H7 (cell line): ENCODE results near the gene PCCA. TPM values are rescaled to one million over a fixed set of nuclear protein-coding genes. Genes with fewer than 3 reads are reported as not detected.
A peak's percentile ranks its signal among the peaks of the same experiment; 100 is the strongest.

Experiments
- DNase-seq: peaks from one replicate; pipeline ENCODE4 v3.0.0; 2012
- H3K27me3 ChIP-seq: 2 replicates; pipeline ENCODE4 v1.6.0; 2011; ENCODE audit warnings: mild to moderate bottlenecking, low read length; ENCODE audit not compliant: control insufficient read depth, insufficient read depth
- H3K36me3 ChIP-seq: replicated peaks from 2 replicates; pipeline ENCODE4 v1.5.1; 2011; ENCODE audit warnings: low read length; ENCODE audit not compliant: control insufficient read depth, insufficient read depth
- H3K4me3 ChIP-seq: 2 replicates; pipeline ENCODE4 v1.5.1; 2011; ENCODE audit warnings: low read depth, mild to moderate bottlenecking, control low read depth, low read length, moderate library complexity; ENCODE audit not compliant: insufficient read depth
- total RNA-seq: library from RNA; depleted of rRNA; stranded (reverse); fragments of >200 nt; shearing (Covaris generic); gene quantifications from 2 replicates; pipeline ENCODE4 v1.2.3, GENCODE V29; 2014

Gene PCCA
- total RNA-seq, 1 experiment from 2014 or later: 23.9 TPM

DNA sequence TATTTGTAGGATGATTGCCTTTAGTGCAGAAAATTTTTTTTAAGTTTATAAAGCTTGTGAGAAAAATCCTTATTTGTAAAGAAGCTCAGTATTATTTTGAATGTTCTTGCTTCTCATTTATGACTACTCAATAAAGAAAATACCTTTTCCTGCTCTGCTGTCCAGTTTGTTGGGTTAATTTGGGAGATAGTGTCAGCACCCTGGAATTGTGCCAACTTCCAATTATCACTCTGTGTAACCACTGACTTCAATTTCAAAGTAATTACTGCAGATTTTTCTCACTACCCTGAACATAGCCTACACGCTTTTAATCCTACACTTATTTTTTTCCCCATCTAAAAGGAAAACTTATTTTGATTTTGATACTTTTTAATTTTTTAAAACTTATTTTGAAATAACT is 406.6 kb downstream of the PCCA start:
- Histone ChIP-seq H3K36me3 (no peaks in the 10 kb centered on the region), H3K27me3 (no peaks in the 10 kb centered on the region), H3K4me3 (no peak overlapping the region)
- no peak for DNase-seq

DNA sequence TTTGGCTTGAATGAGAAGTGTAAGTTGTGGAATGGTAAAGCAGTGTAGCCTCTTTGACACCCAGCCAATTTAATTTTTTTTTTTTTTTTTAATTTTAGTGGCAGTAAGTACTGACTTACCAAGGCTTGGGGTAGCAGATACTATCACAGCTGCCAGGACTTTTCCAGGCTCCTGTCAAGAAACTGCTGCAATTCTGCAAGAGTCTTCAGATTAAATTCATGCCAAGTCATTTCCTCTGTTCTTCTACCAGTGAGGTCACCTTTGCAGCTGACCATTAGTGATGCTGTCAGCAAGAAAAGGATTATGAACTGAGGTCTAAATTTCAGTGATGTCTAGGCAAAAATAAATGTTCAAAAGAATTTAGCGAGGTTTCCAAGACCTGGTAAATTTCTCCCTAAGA is 408.5 kb downstream of the PCCA start:
- no peak for DNase-seq
- Histone ChIP-seq H3K36me3 (no peaks in the 10 kb centered on the region), H3K4me3 (no peak overlapping the region), H3K27me3 (no peaks in the 10 kb centered on the region)

DNA sequence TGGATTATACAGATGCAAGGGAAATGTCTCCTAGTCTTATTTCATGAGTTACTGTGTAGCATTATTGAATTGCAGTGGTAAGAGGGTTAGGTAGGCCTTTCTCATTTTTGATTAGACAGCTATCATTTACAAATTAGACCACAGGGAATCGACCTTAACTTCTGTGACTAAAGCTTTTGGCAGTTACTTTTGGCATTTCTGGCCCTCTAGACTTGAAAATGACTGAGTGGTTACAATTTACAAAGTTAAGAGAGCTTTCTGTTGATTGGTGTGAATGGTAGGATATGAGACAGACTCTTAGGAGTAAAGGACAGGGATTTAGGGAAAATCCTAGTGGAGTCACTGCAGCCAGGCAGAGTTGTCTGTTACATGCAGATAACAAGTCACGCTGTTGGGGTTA is 413.6 kb downstream of the PCCA start:
- H3K27me3 ChIP-seq: no peaks in the 10 kb centered on the region
- H3K36me3 ChIP-seq: no peaks in the 10 kb centered on the region
- no peak overlapping the region for H3K4me3 ChIP-seq
- no peak for DNase-seq

DNA sequence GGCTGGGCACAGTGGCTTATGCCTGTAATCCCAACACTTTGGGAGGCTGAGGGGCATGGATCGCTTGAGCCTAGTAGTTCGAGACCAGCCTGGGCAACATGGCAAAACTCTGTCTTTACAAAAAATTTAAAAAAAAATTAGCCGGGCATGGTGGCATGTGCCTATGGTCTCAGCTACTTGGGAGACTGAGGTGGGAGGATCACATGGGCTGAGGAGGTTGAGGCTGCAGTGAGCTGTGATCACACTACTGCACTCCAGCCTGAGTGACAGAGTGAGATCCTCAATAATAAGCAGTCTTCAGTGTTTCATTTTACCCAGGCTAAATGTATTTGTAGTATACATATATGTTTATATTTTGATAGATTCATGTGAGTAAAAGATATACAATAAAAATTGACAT is 414.7 kb downstream of the PCCA start:
- no peaks in the 10 kb centered on the region for H3K36me3 ChIP-seq
- no peak overlapping the region for H3K4me3 ChIP-seq
- DNase-seq: no peak
- no peaks in the 10 kb centered on the region for H3K27me3 ChIP-seq

DNA sequence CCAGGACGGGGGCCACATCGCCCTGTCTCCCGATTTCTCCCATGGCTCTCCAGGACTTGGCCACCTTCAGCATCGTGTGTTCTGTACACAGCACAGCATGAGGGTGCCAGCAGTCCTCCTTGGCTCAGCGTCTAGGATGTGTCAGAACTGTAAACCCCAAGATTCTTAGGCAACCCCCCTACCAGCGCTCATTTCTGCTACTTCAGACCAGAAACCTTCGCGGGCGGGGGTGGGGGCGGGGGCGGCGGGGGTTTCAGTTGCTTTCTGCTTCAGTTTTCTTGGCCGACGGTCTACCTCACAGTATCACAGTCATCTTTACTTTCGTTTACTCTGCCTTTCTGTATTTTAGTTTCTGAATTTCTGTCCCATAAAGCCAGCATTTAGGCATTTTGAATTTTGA is 417.3 kb downstream of the PCCA start:
- no peak for DNase-seq
- Histone ChIP-seq H3K36me3 (no peaks in the 10 kb centered on the region), H3K27me3 (no peaks in the 10 kb centered on the region), H3K4me3 (no peak overlapping the region)

DNA sequence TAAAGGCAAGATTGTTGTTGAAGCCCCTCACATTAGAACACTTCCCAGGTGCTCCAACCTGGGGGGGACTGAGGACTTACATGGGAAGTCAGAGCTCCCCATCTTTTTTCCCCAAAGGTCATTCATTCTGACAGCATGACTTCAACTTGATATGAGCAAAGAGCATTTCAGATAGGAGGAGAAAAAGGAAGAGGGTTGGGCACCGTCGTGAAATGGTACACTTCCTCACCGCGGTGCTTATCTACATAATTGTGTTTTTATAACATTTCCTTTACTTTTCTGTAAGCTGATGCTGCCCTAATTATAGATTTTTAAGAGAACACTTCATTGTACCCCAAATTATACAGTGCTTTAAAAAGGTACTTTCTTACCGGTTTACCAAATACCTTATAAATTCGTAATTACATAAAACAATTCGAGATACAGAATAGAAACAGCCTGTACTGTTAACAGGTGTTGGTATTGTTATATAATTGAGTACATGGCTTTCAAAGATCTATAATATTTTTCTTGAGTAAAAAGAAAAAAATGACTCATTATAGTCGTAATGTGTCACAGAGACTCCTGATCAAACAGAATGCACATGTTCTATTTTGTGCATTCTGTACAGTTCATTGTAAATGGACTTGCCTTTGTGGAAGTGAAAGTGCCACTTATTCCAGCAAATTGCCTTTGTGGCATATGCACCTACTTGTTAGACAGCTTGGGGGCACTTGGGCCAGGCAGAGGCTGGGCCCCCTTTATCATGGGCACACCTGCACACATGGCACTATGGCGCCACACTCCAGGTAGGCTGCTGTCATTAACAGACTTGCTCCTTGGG is 417.9 kb downstream of the PCCA start:
- Histone ChIP-seq H3K4me3 (no peak overlapping the region), H3K36me3 (no peaks in the 10 kb centered on the region), H3K27me3 (no peaks in the 10 kb centered on the region)
- DNase-seq: no peak

DNA sequence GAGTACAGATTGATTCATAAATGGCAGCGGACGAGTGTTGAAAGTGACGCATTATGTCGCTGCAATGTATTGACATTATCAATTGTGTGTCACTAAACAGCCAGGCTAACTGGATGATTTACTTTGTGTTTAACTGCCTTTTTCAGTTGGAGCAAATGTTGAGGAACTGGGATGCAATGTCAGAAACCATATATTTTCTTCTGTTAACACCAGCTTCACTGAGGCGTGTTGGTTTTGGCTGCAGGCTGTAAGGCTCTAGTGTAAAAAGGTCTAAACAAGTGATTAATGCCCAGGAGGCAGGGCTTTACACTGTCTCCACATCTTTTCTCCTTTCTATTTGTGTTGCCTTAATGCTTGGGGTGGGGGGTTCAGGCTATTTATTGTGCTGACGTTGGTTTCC is 419.6 kb downstream of the PCCA start:
- H3K36me3 ChIP-seq: no peaks in the 10 kb centered on the region
- DNase-seq: no peak
- no peak overlapping the region for H3K4me3 ChIP-seq

DNA sequence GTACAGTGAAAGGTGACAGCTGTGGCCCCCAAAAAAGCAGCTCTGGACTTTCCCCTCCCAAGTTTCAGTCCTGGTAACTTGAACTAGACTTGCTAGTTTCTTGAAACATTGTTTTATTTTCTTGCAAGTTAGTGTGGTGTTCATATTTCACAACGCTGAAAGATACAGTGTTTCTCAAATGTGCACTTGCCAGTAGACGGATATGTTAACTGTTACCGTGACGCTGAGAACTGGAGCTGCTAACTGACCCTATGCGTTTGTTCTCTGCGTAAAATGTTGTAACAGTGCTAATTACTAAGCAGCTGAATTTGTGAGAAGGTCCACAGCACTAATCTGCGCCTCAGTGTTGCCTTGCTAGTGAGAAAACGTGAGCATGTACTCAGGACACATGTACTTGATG is 420.1 kb downstream of the PCCA start:
- Histone ChIP-seq H3K27me3 (no peaks in the 10 kb centered on the region), H3K4me3 (no peak overlapping the region), H3K36me3 (no peaks in the 10 kb centered on the region)
- no peak for DNase-seq

More for the DNA sequence above, 419.6 kb downstream of the PCCA start:
- H3K27me3 ChIP-seq: no peaks in the 10 kb centered on the region

DNA sequence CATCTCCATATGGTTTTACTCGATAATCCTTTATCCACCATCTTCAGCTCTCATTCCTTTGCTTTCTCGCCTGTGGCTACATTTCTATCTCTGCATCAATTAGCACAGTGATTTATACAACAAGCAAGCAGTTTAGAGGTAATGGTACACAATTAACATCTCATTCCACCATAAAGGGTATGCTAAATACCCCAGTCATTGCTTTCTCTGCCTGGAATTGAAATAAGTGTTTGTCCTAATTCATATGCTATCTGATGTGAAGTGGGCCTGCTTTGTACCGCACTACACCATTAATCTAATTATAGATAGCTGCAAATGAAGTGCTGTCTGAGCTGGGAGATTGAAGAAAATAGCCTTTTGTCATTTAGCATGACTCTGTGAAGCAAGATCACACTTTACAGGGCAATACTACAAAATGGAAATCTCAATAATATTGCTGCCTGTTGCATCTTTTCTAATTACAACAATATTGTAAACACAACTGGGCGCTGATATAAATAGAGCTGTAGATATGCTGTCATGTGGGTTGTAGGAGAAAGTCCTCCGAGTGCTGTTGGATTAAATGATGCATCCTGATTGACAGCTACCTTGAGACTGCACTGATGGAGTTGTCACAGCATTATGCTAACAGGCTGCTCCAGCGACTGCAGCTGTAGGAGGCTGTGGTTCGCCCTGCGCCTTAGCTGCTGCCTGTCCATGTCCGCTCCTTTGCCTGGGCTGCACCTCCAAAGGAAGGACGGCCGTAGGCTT is 421.5 kb downstream of the PCCA start:
- Histone ChIP-seq H3K27me3 (no peaks in the 10 kb centered on the region), H3K4me3 (no peak overlapping the region), H3K36me3 (no peaks in the 10 kb centered on the region)
- peak; percentile 68 for DNase-seq

DNA sequence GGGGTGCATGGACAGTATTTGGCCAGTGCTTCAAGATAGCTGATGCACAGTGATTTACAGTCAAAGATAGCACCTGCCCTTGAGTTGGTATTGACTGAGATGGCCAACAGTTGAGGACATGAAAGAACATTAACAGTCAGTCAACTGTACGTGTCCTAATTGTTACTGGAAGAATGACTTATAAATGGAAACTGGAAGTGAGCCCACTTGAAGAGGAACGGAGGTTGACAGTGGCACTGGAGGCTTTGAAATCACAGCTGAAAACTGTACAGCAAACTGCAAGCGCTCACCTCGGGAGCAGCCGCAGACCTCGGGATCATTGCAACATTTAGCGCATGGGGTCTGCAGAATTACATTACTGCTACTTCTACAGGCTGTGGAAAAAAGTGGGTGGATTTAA is 422.6 kb downstream of the PCCA start:
- H3K27me3 ChIP-seq: no peaks in the 10 kb centered on the region
- DNase-seq: no peak
- H3K36me3 ChIP-seq: no peaks in the 10 kb centered on the region
- no peak overlapping the region for H3K4me3 ChIP-seq

DNA sequence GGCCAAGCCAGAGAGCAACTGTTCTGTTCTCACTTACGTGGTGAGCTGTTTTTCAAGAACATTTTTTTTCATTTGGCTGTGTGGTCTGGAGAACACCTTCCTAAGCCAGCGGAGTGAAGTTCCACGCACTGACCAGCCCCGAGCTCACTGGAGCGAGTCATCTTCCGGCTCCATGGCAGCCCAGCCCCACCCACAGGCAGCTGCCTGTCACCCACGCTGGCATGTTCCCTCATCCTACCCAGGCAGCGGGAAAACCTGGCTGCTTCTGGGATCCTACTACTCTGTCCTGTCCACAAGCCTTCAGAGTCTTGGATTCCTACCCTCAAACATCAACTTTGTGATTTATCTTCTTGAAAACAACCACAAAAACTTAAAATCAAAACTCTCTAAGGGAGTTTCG is 423.5 kb downstream of the PCCA start:
- no peak for DNase-seq
- no peak overlapping the region for H3K4me3 ChIP-seq
- H3K27me3 ChIP-seq: no peaks in the 10 kb centered on the region
- no peaks in the 10 kb centered on the region for H3K36me3 ChIP-seq

DNA sequence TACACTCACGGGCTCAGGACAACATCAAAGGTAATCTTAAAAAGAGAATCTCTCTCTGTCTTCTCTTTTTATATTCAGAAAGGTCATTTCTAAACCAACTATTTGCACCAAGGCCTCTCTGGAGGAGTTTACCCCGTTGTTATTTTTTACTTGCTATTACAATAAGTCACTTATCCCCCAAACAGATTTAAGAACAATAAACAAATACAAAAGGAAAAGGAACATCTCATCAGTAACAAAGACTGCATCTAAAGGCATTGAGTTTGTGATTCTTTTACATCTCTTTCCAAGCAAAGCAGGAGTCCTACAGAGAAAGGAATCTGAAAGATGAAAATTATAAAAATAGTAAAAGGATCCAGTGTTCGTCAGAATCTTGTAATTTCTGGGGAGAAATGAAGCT is 424.3 kb downstream of the PCCA start:
- no peaks in the 10 kb centered on the region for H3K27me3 ChIP-seq
- no peaks in the 10 kb centered on the region for H3K36me3 ChIP-seq
- no peak for DNase-seq
- H3K4me3 ChIP-seq: no peak overlapping the region

DNA sequence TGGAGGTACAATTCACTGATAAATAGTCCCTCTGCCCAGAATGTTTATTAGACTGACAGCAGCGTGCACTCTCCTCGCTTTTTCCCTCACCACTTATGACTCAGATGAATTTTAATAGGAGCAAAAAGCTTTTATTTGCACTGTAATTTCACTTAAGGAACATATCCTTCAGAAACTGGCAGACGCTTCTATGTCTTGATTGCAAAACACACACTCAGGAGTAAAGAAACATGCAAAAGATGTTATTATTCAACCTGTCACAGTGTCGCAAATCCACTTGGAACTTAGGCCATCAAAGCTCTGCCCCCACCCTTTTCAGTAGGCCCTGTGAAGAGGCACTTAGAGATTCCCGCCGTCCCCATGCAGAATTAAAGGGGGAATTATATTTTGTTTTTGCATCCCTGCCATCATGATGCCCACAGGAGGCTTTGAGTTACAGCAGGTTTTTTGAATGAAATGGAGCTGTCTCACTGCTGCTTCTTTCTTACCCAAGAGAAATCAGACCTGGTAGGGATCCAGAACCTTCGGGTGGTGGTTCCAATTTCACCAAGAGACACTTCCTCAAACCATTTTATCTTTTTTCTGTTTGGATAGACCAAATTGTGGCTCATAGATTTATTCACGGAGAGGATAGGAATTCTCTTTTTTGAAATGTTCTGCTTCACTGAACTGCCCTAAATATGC is 425.2 kb downstream of the PCCA start:
- DNase-seq: peak; percentile 45
- Histone ChIP-seq H3K27me3 (no peaks in the 10 kb centered on the region), H3K4me3 (no peak overlapping the region)

DNA sequence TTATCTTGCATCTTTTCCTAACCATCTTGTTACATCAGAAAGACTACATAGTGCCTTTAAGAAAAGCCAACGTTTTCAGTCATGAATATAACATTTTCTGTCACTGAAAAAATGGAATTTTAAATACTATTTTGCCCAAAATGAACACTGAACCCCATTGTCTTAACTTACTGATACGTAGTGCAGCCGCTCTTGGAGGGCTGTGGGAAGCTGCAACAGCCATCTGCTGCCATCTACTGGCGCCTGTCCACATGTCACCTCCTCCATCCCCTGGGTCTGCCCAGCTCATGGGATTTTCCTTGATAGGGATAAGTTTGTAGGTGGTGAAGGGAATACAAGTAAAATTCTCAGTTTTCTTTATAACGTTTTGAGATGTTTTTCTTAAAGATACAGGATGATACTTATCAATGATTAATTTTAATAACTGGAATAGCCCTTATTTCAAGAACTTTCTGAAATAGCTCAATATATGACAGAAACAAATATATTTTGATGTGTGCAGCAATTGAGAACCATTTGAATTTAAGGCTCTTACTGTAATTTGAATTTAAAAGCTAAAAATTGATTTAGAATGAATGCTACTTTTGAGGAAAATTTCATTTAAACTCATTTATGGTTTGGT is 426.0 kb downstream of the PCCA start:
- Histone ChIP-seq H3K36me3 (no peaks in the 10 kb centered on the region), H3K4me3 (no peak overlapping the region), H3K27me3 (no peaks in the 10 kb centered on the region)
- DNase-seq: peak; percentile 95

More for the DNA sequence above, 425.2 kb downstream of the PCCA start:
- no peaks in the 10 kb centered on the region for H3K36me3 ChIP-seq
